Motor neuron (in vitro differentiated cells): ENCODE results near the gene CELSR1. TPM values are rescaled to one million over a fixed set of nuclear protein-coding genes. Genes with fewer than 3 reads are reported as not detected.
"Not testable (repeated sequence)": the region's sequence is repeated elsewhere in the genome, so short reads cannot be mapped to it uniquely, and the experiment has no call there.

ENCODE experiments used
- ATAC-seq, 8 experiments: fragments of 200-7000 bp; cut with Tn5 transposase; replicated peaks in 6 of 8; 2 replicates each; pipeline ENCODE4 v1.8.0; 2021; ENCODE audit warnings: mild to moderate bottlenecking in 8 of 8, moderate library complexity in 8 of 8
- H3K27ac ChIP-seq, 2 donors: fragments of 250-450 bp; sonication (Bioruptor Pico); 2 replicates each; pipeline ENCODE4 v1.9.0; 2021; ENCODE audit warnings: antibody characterized with exemption in 2 of 2, mild to moderate bottlenecking in 2 of 2, moderate library complexity in 1 of 2
- H3K4me1 ChIP-seq, 2 donors: fragments of 250-450 bp; sonication (Bioruptor Pico); replicated peaks in 1 of 2; 2 replicates each; pipeline ENCODE4 v1.6.1; 2021; ENCODE audit warnings: antibody characterized with exemption in 2 of 2, mild to moderate bottlenecking in 2 of 2, moderate library complexity in 1 of 2
- H3K4me3 ChIP-seq, 5 donors: fragments of 250-450 bp; sonication (Bioruptor Pico); 2 replicates each; pipeline ENCODE4 v1.9.0; 2021; ENCODE audit warnings: antibody characterized with exemption in 5 of 5, mild to moderate bottlenecking in 5 of 5, moderate library complexity in 4 of 5
- WGBS, 10 experiments: fragments of 450-650 bp; shearing (Covaris generic); methylation state at CpG; one replicate each; pipeline ENCODE4 v1.0.0; 2022; 5-methylcytosine and 5-hydroxymethylcytosine counted together
- in situ Hi-C, 9 experiments: fragments of 400-800 bp; cut with MboI; loops; one replicate each; pipeline ENCODE4 v1.15.0; 2021; ENCODE audit warnings: low sequenced_read_pairs in 9 of 9, low pct_unique_long_range_greater_than_20kb in 2 of 9; ENCODE audit not compliant: unreplicated experiment in 9 of 9
- total RNA-seq, 8 experiments: library from RNA; unstranded; fragments of 300-600 nt; gene quantifications; 2 replicates each; pipeline versions ENCODE4 v1.2.3 to v1.2.4, GENCODE V29; 2022

CELSR1 gene
- total RNA-seq, 8 experiments from 2014 or later: 0.76 to 26.6 (median 4.7) TPM

DNA sequence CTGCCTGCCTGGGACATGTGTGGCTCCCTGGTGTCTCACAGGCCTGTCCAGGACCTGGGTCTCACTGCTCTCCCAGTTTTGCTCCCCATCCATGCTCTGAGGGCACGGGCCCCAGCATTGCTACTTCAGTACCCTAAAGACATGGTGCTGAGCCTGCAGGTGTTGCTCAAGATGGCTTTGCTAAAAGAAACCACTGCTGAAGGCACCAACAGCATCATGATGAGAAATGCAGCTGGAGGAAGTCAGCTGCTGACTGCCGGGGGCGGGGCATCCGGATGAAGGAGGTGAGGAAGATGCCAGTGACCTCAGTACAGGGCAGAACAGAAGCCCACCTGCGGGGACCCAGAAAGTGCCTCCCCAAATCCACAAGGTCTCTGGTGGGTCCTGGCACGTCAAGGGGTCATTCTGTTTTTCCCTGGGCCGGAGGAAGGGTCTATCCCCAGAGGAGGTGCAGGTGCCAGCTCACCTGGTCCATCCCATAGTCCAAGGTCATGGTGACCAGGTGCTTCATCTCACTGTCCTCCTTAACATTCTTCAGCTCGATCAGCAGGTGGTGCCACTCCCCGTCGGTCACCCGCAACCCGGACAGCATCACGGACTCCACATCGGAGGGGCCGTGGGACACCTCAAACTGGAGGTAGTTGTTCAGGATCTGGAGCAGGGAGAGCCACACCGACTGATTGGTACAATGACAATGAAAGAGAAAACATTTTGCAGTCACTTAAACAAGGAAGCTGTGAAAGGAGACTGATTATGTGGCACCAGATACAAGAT is 138.0 kb downstream of the CELSR1 start:
- no peak overlapping the region for H3K27ac ChIP-seq
- in situ Hi-C loops: loop anchor here in 1 of 9 experiments (25.0 kb wide), 1 partner anchor 138 kb away; the partner anchor contains the start of gene CELSR1
- ATAC-seq: no peak
- 48 to 100% (median 93%) methylated on average over 1 to 9 of the region's 16 CpGs; no CpG with 5 or more reads in 3 of the 10 experiments for WGBS, 10 experiments
- H3K4me3 ChIP-seq: no peak overlapping the region
- H3K4me1 ChIP-seq: no peaks in the 10 kb centered on the region

DNA sequence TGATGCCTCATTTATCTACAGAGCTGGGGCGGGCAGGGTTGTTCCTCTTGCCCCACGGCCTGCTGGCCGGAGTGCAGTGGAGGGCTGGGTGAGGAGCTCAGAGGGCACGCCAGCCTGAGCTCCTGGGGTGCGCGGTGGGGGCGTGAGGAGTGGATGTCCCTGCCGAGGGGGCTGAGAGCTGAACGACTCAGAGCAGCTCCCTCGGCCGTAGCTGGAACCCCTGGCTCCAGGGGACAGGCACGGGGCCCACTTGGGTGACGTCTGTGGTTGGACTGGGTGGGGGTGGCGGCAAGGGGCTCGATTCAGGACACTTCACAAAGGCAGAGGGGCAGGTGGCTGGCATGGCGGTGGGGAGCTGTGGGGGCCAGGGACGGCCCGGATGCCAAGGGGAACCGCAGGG is 139.5 kb downstream of the CELSR1 start:
- in situ Hi-C loops: loop anchor here in 1 of 9 experiments (25.0 kb wide), 1 partner anchor 139 kb away; the partner anchor contains the start of gene CELSR1
- Histone ChIP-seq H3K4me3 (no peak overlapping the region), H3K4me1 (no peaks in the 10 kb centered on the region), H3K27ac (no peak overlapping the region)
- ATAC-seq: no peak
- 98% methylated on average over 5 of the region's 19 CpGs; no CpG with 5 or more reads in 9 of the 10 experiments for WGBS, 10 experiments

DNA sequence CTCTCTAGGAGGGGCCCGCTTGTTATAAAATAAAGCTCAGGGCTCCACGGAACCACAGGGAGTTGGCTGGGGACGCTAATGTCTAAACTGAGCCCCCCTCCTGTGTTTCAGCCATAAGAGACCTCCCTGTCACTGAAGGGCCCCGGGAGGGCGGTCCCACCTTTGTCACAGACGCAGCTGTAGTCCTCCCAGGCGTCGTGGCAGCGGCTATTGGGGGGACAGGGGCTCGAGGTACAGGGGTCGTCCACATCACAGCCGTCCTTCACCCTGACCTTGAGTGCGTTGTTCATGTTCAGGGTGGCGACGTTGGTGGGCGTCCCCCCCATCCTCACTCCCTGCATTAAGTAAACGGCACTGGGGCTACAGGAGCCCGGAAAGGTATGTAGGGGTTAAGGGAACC is 139.9 kb downstream of the CELSR1 start:
- no peak overlapping the region for H3K4me3 ChIP-seq
- 0 to 96% (median 47%) methylated on average over 1 to 5 of the region's 18 CpGs; no CpG with 5 or more reads in 7 of the 10 experiments for WGBS, 10 experiments
- in situ Hi-C loops: loop anchor here in 1 of 9 experiments (25.0 kb wide), 1 partner anchor 140 kb away; the partner anchor contains the start of gene CELSR1
- ATAC-seq: no peak
- H3K4me1 ChIP-seq: no peaks in the 10 kb centered on the region
- no peak overlapping the region for H3K27ac ChIP-seq

DNA sequence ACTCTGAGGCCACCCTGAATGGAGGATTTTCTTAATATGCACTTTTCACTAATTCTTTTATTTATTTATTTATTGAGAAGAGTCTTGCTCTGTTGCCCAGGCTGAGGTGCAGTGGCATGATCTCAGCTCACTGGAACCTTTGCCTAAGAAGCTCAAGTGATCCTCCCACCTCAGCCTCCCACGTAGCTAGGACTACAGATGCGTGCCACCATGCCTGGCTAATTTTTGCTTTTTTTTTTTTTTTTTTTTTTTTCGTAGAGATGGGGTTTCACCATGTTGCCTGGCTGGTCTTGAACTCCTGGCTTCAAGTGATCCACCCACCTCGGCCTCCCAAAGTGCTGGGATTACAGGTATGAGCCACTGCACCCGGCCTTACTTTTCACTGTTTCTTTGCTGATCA is 140.4 kb downstream of the CELSR1 start:
- in situ Hi-C loops: loop anchor here in 1 of 9 experiments (25.0 kb wide), 1 partner anchor 140 kb away; the partner anchor contains the start of gene CELSR1
- H3K27ac ChIP-seq, ATAC-seq, H3K4me3 ChIP-seq, H3K4me1 ChIP-seq: not testable (repeated sequence)
- 5 to 100% (median 96%) methylated on average over 2 to 3 of the region's 5 CpGs; no CpG with 5 or more reads in 5 of the 10 experiments for WGBS, 10 experiments

DNA sequence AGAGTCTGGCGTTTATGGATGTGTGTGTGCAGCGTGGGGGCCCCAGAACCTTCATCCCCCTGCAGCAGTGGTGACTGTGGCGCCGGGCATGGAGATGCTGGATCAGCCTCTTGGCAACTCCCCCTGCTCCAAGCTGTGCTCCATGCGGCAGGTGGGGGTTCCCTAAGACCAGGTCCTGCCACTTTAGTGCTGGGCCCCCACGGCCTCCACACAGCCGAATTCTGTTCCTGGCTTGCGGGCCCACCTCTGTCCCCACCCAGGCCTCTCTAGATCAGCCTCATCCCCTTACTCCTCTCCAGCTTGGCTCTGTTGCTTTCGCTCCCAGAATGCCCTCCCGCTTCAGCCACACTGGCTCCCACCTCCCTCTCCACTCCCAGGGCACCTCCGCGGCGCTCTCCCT is 142.3 kb downstream of the CELSR1 start:
- Histone ChIP-seq H3K4me3 (no peak overlapping the region), H3K27ac (no peak overlapping the region), H3K4me1 (no peaks in the 10 kb centered on the region)
- 0 to 96% (median 60%) methylated on average over 1 to 8 of the region's 13 CpGs; no CpG with 5 or more reads in 5 of the 10 experiments for WGBS, 10 experiments
- ATAC-seq: no peak
- in situ Hi-C loops: loop anchor here in 1 of 9 experiments (25.0 kb wide), 1 partner anchor 142 kb away; the partner anchor contains the start of gene CELSR1

DNA sequence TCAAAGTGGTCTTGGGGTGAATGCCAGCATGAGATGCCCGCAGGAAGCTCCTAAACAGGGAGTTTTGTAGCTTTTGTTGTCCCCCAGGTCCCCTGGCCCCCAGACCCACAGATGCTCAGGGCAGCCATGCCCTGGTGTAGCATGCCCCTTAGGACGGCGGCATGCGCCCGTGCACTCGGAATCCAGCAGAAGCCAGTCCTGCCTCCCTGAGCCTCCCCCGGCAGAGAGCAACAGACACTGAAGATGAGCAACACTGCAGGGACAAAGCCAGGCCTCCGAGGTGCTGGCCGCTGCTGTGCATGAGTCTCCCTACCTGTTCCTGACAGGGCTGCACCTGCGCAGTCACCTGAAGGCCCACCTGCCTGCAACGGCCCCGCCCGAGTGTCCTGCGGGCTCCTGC is 142.8 kb downstream of the CELSR1 start:
- no peak overlapping the region for H3K27ac ChIP-seq
- in situ Hi-C loops: loop anchor here in 1 of 9 experiments (25.0 kb wide), 1 partner anchor 143 kb away; the partner anchor contains the start of gene CELSR1
- H3K4me3 ChIP-seq: no peak overlapping the region
- 69 to 100% (median 88%) methylated on average over 2 to 10 of the region's 14 CpGs; no CpG with 5 or more reads in 5 of the 10 experiments for WGBS, 10 experiments
- ATAC-seq: no peak
- H3K4me1 ChIP-seq: no peaks in the 10 kb centered on the region

DNA sequence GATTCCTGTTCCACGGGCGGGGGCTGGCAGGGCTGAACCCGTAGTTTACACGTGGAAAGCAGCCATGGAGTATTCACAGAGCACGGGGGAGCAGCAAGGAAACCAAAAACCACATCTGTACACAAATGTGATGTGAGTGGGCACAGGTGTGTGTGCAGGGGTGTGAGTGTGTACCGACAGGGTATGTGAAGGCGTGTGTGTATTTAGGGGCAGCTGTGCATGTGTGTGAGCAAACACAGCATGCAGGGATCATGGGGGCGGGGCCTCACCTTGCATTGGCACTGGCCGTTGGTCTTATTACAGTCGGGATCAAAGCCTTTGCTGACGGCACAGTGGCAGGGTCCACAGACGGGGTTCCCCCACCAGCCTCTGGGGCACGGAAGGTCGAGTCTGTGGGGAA is 143.5 kb downstream of the CELSR1 start:
- no peak for ATAC-seq
- 46 to 100% (median 86%) methylated on average over 1 to 7 of the region's 14 CpGs; no CpG with 5 or more reads in 6 of the 10 experiments for WGBS, 10 experiments
- Histone ChIP-seq H3K4me1 (no peaks in the 10 kb centered on the region), H3K4me3 (no peak overlapping the region), H3K27ac (no peak overlapping the region)
- in situ Hi-C loops: loop anchor here in 1 of 9 experiments (25.0 kb wide), 1 partner anchor 143 kb away; the partner anchor contains the start of gene CELSR1

DNA sequence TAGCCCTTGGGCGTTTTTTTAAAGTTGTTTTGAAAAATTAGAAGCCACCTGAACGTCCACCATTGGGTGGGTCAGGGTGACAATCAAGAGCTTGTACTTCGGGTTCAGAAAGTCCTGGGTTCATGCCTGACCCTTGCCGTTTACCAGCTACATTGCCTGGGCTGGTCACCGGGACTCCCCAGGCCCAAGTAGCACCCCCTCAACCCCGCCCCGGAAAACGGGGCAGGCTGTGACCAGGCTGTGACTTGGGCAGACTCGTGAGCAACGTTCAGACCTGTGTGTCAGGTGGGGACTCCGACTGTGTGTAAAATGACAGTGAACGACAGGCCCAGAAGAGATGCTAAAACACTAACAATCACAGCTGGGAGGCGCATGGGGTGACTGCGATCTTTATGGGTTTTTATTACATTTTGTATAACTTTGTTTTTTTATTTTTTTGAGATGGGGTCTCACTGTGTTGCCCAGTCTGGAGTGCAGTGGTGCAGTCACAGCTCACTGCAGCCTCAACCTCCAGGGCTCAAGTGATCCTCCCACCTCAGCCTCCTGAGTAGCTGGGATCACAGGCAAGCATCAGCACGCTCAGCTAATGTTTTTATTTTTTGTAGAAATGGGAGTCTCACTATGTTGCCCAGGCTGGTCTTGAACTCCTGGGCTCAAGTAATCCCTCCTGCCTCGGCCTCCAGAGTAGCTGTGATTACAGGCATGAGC is 145.1 kb downstream of the CELSR1 start:
- no peak for ATAC-seq
- in situ Hi-C loops: loop anchor here in 1 of 9 experiments (25.0 kb wide), 1 partner anchor 145 kb away; the partner anchor contains the start of gene CELSR1
- Histone ChIP-seq H3K4me3 (no peak overlapping the region), H3K27ac (no peak overlapping the region), H3K4me1 (no peaks in the 10 kb centered on the region)
- 0 to 97% (median 81%) methylated on average over 1 to 11 of the region's 16 CpGs; no CpG with 5 or more reads in 6 of the 10 experiments for WGBS, 10 experiments

DNA sequence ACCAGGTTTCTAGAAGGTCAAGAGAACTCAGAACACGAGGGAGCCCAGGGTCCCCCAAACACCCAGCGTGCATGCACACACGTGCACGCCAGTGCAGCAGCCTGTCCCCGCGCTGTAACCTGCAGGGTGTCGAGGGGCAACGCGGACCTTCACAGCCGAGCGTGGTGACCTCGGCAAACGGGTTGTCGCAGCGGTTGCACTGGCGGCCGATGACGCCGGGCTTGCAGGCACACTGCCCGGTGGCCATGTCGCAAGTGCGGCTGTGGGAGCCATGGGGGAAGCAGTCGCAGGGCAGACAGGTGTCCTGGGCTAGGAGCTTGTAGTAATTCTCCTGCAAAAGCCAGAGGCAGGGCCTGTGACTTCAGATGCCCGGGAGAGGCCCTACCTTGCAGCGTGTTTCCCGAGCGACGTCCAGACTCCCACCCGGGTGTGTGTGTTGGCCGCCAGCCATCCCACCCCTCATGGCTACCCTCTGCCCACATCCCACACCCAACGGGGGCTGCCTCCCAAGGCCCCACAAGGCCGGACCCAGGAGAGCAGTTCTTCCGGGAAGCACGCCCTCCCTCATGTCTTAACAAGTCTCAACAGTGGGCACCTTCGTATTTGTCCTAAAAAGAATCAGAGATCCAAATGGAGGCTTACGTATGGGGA is 145.8 kb downstream of the CELSR1 start:
- no peaks in the 10 kb centered on the region for H3K4me1 ChIP-seq
- ATAC-seq: no peak
- WGBS, 10 experiments: 70 to 100% (median 100%) methylated on average over 1 to 4 of the region's 36 CpGs; no CpG with 5 or more reads in 6 of the 10 experiments
- H3K4me3 ChIP-seq: no peak overlapping the region
- in situ Hi-C loops: loop anchor here in 1 of 9 experiments (25.0 kb wide), 1 partner anchor 146 kb away; the partner anchor contains the start of gene CELSR1
- no peak overlapping the region for H3K27ac ChIP-seq

DNA sequence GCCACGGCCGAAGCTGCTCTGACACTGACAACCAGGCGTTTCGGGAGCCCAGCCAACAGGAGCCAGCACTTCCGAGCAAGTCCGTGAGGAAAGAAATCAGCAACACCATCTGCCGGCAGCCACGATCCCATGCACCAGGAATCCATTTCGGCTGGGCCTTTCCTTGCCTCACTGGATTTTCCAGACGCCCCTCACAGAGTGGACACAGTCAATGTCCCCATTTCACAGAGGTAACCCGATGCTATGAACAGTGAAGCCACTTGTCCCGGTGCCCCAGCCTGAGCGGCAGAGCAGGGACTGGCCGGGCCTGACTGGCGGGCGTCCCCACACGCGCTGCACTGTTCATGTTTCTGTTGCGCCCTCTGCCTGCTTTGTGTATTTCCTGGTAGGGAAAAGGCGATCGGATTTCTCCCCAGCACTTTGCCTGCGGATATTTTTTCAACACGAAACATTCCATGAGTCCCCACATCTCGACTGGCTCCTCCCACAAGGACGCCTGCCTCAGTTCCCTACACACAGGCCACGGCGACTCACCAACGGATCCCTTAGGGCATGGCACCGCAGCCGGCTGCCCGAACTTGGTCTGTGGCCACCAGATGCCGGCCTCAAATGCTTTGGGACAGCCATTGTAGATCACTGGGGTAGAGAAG is 146.6 kb downstream of the CELSR1 start:
- Histone ChIP-seq H3K27ac (no peak overlapping the region), H3K4me3 (no peak overlapping the region), H3K4me1 (no peaks in the 10 kb centered on the region)
- in situ Hi-C loops: loop anchor here in 1 of 9 experiments (25.0 kb wide), 1 partner anchor 147 kb away; the partner anchor contains the start of gene CELSR1
- WGBS, 10 experiments: 23 to 84% (median 57%) methylated on average over 1 to 9 of the region's 32 CpGs; no CpG with 5 or more reads in 4 of the 10 experiments
- ATAC-seq: peak in 5 of 8 experiments; percentile 35 to 95 (median 92)

DNA sequence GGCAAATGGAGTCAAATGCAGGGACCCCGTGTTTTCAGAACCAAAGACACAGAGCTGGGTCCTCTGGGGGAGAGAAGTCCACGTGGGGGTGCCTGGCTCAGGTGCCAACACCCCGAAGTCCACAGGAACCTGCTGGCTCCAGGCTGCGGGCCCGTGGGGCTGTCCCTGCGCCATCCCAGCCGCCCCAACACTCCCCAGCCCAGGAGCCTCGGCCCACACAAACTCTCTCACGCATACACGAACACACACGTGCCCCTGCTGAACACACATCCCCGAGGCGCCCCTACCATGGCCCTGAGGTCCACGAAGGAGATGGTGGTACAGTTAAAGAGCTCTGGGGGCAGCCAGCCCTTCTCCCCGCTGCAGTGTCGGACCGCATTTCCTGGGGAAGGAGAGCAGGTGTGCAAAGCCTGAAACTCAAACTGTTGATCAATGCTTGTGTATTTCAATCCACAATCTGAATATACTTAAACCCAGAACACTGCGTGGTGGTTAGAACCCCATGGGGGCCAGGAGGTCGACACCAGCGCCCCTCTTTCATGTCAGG is 147.2 kb downstream of the CELSR1 start:
- in situ Hi-C loops: loop anchor here in 1 of 9 experiments (25.0 kb wide), 1 partner anchor 147 kb away; the partner anchor contains the start of gene CELSR1
- ATAC-seq: peak in 1 of 8 experiments; percentile 23
- no peaks in the 10 kb centered on the region for H3K4me1 ChIP-seq
- 56 to 100% (median 69%) methylated on average over 1 to 10 of the region's 20 CpGs; no CpG with 5 or more reads in 5 of the 10 experiments for WGBS, 10 experiments
- H3K27ac ChIP-seq: no peak overlapping the region
- H3K4me3 ChIP-seq: no peak overlapping the region
